ENCODE measurements around the gene SCARF1.

Gene SCARF1

GRCh38 chr17:1597861-1598342 lies 47.6 kb downstream of the SCARF1 start:
- DNase-seq, result no peak

- no peak for DNase-seq
Measured at GRCh38 chr17:1593630-1593931, 52.0 kb downstream of the SCARF1 start.

- no peak for DNase-seq
Measured at GRCh38 chr17:1592751-1593629, 52.5 kb downstream of the SCARF1 start.

- DNase-seq, result no peak
Measured at GRCh38 chr17:1591474-1592090, 54.0 kb downstream of the SCARF1 start.

GRCh38 chr17:1590747-1591473 lies 54.6 kb downstream of the SCARF1 start:
- no peak for DNase-seq

- peak; percentile 96 for DNase-seq
Measured at GRCh38 chr17:1590029-1590746, 55.3 kb downstream of the SCARF1 start.

GRCh38 chr17:1588821-1589585 lies 56.5 kb downstream of the SCARF1 start:
- no peak for DNase-seq

- DNase-seq, result no peak
Measured at GRCh38 chr17:1584167-1584566, 61.4 kb downstream of the SCARF1 start.

Measured in NCI-H226 (cell line).